ENCODE measurements around the gene TNRC6C.

Gene TNRC6C

DNA sequence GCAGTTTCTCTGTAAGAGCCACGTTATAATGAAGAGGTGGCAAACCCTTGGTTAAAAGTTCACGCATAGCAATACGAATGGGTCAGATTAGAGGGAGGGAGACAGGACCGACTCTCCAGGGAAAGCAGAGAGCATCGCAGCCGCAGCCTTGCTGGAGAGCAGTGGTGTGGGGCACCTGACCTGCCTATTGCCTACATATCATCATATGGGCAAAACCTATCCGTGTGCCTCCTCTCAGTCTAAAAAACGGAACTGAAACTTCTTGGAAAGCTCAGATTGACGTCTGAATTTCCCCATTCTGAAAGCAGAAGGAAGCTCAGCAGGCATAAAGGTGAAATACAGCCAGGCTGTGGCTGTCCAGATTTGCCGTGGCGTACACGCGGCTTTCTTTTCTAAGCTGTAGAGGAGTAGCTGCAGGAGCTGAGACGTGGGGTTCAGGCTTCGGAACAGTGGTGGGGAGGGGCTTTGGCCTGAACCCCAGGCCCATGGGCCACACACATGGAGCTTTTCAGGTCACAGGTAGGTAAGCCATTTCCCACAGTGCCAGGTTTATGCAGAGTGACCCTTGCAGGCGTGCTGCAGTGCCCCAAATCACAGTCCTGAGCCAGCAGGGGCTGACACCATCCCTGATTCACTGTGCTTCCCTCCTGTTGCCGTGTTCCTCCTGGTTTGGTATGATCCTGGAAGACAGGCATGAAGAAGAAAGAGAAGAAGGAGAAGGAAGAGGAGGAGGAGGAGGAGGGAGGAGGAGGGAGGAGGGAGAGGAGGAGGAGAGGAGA lies 41.6 kb upstream of the TNRC6C start:
- TF ChIP-seq MYC (IDR thresholded peaks at IDR 0.05; ENCODE audit: low read depth, low read length) (no peak), MAX (IDR thresholded peaks at IDR 0.05; ENCODE audit: low read depth, low read length) (no peak), POLR2A (IDR thresholded peaks at IDR 0.05; ENCODE audit: extremely low read depth, insufficient read length) (no peak), CTCF (IDR thresholded peaks at IDR 0.05; ENCODE audit: low read depth, low read length) (no peak)
- peak; percentile 70 for DNase-seq (ENCODE audit: low read depth)
- H3K4me3 ChIP-seq (ENCODE audit: low read depth, low read length) = no peak overlapping the region

- DNase-seq (ENCODE audit: low read depth) = no peak
- no peak overlapping the region for H3K4me3 ChIP-seq (ENCODE audit: low read depth, low read length)
- no peak for TF ChIP-seq CTCF (IDR thresholded peaks at IDR 0.05; ENCODE audit: low read depth, low read length)
- TF ChIP-seq MYC (IDR thresholded peaks at IDR 0.05; ENCODE audit: low read depth, low read length) = no peak
- TF ChIP-seq MAX (IDR thresholded peaks at IDR 0.05; ENCODE audit: low read depth, low read length) = no peak
- TF ChIP-seq POLR2A (IDR thresholded peaks at IDR 0.05; ENCODE audit: extremely low read depth, insufficient read length) = no peak
Measured at GRCh38 chr17:77919276-77919675, 39.2 kb upstream of the TNRC6C start.

DNA sequence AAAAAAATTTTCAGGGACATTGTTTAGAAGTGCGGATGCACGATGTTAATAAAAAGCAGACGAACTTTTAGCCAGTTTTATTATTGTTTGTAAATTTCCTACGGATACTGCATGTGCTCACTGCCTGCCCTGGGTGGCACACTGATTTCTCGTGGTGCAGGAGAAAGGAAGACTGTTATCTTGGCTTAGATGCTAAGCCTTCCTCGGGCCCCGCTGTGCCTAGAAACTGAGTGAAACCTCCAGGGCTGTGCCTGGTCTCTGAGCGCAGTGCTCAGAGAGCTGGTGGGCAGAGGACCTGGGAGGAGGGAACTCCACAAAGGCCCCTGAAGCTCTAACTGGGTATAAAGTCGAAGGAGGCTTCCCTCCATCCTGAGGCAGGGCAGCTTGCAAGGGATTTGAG lies 35.4 kb upstream of the TNRC6C start:
- TF ChIP-seq MYC (IDR thresholded peaks at IDR 0.05; ENCODE audit: low read depth, low read length) = no peak
- no peak for TF ChIP-seq CTCF (IDR thresholded peaks at IDR 0.05; ENCODE audit: low read depth, low read length)
- no peak for TF ChIP-seq MAX (IDR thresholded peaks at IDR 0.05; ENCODE audit: low read depth, low read length)
- TF ChIP-seq POLR2A (IDR thresholded peaks at IDR 0.05; ENCODE audit: extremely low read depth, insufficient read length) = no peak
- no peak overlapping the region for H3K4me3 ChIP-seq (ENCODE audit: low read depth, low read length)
- no peak for DNase-seq (ENCODE audit: low read depth)

GRCh38 chr17:77923776-77924513 lies 34.6 kb upstream of the TNRC6C start:
- TF ChIP-seq MAX (IDR thresholded peaks at IDR 0.05; ENCODE audit: low read depth, low read length) (no peak), CTCF (IDR thresholded peaks at IDR 0.05; ENCODE audit: low read depth, low read length) (no peak), POLR2A (IDR thresholded peaks at IDR 0.05; ENCODE audit: extremely low read depth, insufficient read length) (no peak), MYC (IDR thresholded peaks at IDR 0.05; ENCODE audit: low read depth, low read length) (no peak)
- no peak overlapping the region for H3K4me3 ChIP-seq (ENCODE audit: low read depth, low read length)
- no peak for DNase-seq (ENCODE audit: low read depth)

- no peak overlapping the region for H3K4me3 ChIP-seq (ENCODE audit: low read depth, low read length)
- no peak for DNase-seq (ENCODE audit: low read depth)
- TF ChIP-seq MAX (IDR thresholded peaks at IDR 0.05; ENCODE audit: low read depth, low read length) (no peak), CTCF (IDR thresholded peaks at IDR 0.05; ENCODE audit: low read depth, low read length) (no peak), MYC (IDR thresholded peaks at IDR 0.05; ENCODE audit: low read depth, low read length) (no peak), POLR2A (IDR thresholded peaks at IDR 0.05; ENCODE audit: extremely low read depth, insufficient read length) (no peak)
Measured at GRCh38 chr17:77924757-77925336, 33.7 kb upstream of the TNRC6C start.

Data from NB4 (cell line).